HepG2 (cell line): Measurements from ENCODE around the gene POU2F1. TPM values are rescaled to one million over a fixed set of nuclear protein-coding genes. Genes with fewer than 3 reads are reported as not detected.

Source experiments
- CCAR2 ChIP-seq: fragments of 200-400 bp; formaldehyde crosslinking; optimal IDR thresholded peaks from 2 replicates; pipeline ENCODE3; 2018; ENCODE audit warnings: low read depth, mild to moderate bottlenecking, low read length, moderate library complexity
- CEBPB ChIP-seq: IDR thresholded peaks from 2 replicates; pipeline ENCODE4 v1.6.1; 2011; ENCODE audit warnings: low read depth, low read length, improper control_type of control experiment, borderline replicate concordance
- ELF1 ChIP-seq: sonication (generic); formaldehyde crosslinking; IDR thresholded peaks from 2 replicates; pipeline ENCODE4 v1.4.0; 2020; ENCODE audit warnings: missing genetic modification reagents
- FOSL2 ChIP-seq: sonication (generic); formaldehyde crosslinking; IDR thresholded peaks from 2 replicates; pipeline ENCODE4 v1.4.0; 2020; ENCODE audit warnings: missing genetic modification reagents
- FOXA1 ChIP-seq, 2 experiments: fragments of 450-650 bp in 1 of 2; sonication (generic) in 1 of 2; formaldehyde crosslinking in 1 of 2; IDR thresholded peaks; 2 replicates each; pipeline versions ENCODE4 v1.4.0 to v1.6.1; 2016 to 2020; ENCODE audit warnings: missing genetic modification reagents in 1 of 2
- HDAC2 ChIP-seq: sonication (generic); formaldehyde crosslinking; IDR thresholded peaks from 2 replicates; pipeline ENCODE4 v1.4.0; 2020; ENCODE audit warnings: missing genetic modification reagents
- KDM4B ChIP-seq: sonication (generic); formaldehyde crosslinking; IDR thresholded peaks from 2 replicates; pipeline ENCODE4 v1.4.0; 2020; ENCODE audit warnings: missing genetic modification reagents
- NFKBIZ ChIP-seq: IDR thresholded peaks from 2 replicates; pipeline ENCODE4 v1.6.1; 2018; ENCODE audit warnings: missing genetic modification reagents, missing compliant biosample characterization
- NONO ChIP-seq, 2 experiments: fragments of 450-650 bp in 1 of 2; sonication (generic) in 1 of 2; formaldehyde crosslinking in 1 of 2; IDR thresholded peaks in 1 of 2; conservative IDR thresholded peaks in 1 of 2; 2 replicates each; pipeline versions ENCODE4 v1.6.1 to v1.8.0; 2017 to 2022; ENCODE audit warnings: mild to moderate bottlenecking in 1 of 2, missing genetic modification reagents in 1 of 2, moderate library complexity in 1 of 2
- PCBP2 ChIP-seq: fragments of 200-400 bp; formaldehyde crosslinking; optimal IDR thresholded peaks from 2 replicates; pipeline ENCODE3; 2018; ENCODE audit warnings: low read length, low read depth; ENCODE audit not compliant: poor library complexity, severe bottlenecking
- ZBTB20 ChIP-seq: sonication (generic); formaldehyde crosslinking; IDR thresholded peaks from 2 replicates; pipeline ENCODE4 v1.8.1; 2023; ENCODE audit warnings: missing genetic modification reagents, low read depth, mild to moderate bottlenecking, borderline replicate concordance
- ZNF124 ChIP-seq: sonication (generic); formaldehyde crosslinking; IDR thresholded peaks from 2 replicates; pipeline ENCODE4 v1.4.0; 2020; ENCODE audit warnings: missing genetic modification reagents
- ZNF510 ChIP-seq: sonication (generic); formaldehyde crosslinking; IDR thresholded peaks from 2 replicates; pipeline ENCODE4 v1.4.0; 2020; ENCODE audit warnings: low read depth, mild to moderate bottlenecking, missing genetic modification reagents
- polyA plus RNA-seq, 8 experiments: library from polyadenylated mRNA; depleted of rRNA in 3 of 8; stranded (reverse) in 7 of 8; unstranded in 1 of 8; fragments of >200 nt; fragmentation: Illumina TruSeq in 4 of 8; extraction: Trizol in 4 of 8; gene quantifications; 2 replicates each; pipeline versions ENCODE4 v1.2.1 to v1.2.3, GENCODE V29; 2011 to 2016; ENCODE audit warnings: low read depth in 4 of 8, missing spikeins in 1 of 8, mixed read lengths in 1 of 8; ENCODE audit not compliant: insufficient read depth in 1 of 8
- total RNA-seq, 5 experiments: library from RNA; depleted of rRNA; stranded (reverse); fragments of >200 nt; fragmentation: Illumina TruSeq; extraction: Trizol; gene quantifications; 2 replicates each; pipeline ENCODE4 v1.2.3, GENCODE V29; 2016; ENCODE audit warnings: low read depth in 1 of 5
- TF ChIP-seq, protein P1 (sequence below): IDR thresholded peaks from 2 replicates; pipeline ENCODE4 v1.6.1; 2016
- TF ChIP-seq, protein P2 (sequence below): sonication (generic); formaldehyde crosslinking; IDR thresholded peaks from 2 replicates; pipeline ENCODE4 v1.5.1; 2020; ENCODE audit warnings: mild to moderate bottlenecking, missing genetic modification reagents, borderline replicate concordance
- TF ChIP-seq, protein P3 (sequence below): sonication (generic); IDR thresholded peaks from 2 replicates; pipeline ENCODE4 v1.6.1; 2016; ENCODE audit warnings: low read depth, borderline replicate concordance
- TF ChIP-seq, protein P4 (sequence below): IDR thresholded peaks from 2 replicates; pipeline ENCODE4 v1.6.1; 2016; ENCODE audit warnings: low read depth

POU2F1 gene
- total and polyA plus RNA-seq, 2 of the 13 experiments (the other 11 are each of a cell fraction or from before 2014, with no cell fraction given), result 10.2 to 13.0 TPM

DNA sequence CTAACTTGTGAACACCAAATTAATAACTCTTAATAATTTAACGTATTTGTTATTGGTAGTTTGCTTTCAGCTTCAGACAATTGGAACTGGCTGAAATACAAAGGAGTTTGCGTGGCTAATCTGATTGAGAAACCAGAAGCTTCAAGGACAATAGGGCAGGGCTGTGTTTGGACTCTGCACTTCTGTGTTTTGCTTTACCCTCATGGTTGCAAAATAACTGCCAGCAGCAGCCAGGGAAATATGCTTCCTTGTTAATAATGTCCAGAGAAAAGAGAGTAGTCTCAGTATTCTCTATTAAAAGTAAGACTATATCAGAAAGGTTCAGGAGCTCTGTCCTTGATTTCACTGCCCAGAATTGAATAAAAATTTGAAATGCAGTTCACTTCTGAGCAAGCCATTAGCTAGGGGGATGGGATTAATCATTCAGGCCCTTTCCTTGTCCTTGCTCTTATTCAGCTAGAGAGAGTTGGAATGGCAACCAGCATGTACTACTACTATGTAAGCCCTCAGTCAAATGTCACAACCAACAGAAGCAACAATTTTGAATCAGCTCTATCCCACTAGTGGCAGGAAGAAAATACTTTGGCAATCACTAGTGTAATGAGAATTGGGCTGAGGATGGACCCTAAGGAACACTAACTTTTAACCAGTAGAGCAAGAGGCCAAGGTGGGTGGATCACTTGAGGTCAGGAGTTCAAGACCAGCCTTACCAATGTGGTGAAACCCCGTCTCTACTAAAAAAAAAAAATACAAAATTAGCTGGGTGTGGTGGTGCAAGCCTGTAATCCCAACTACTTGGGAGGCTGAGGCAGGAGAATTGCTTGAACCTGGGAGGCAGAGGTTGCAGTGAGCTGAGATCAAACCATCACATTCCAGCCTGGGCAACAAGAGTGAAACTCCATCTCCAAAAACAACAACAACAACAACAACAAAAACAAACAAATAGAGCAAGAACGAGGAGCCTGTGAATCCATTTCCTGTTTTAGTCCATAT, 76.8 kb downstream of the POU2F1 start (continued):
- no peak for TF ChIP-seq FOXA1 (IDR thresholded peaks at IDR 0.05)
- peak; percentile 41; the same call in 1 of the 2 replicates for TF ChIP-seq FOXA1 (CRISPR knock-in tag; IDR thresholded peaks at IDR 0.05)
- peak; percentile 97 for TF ChIP-seq CEBPB
- TF ChIP-seq ZNF510 (CRISPR knock-in tag), result 0 out of 2 replicates have a peak, but pooled peaks have one; percentile 52
- TF ChIP-seq ZBTB20 (CRISPR knock-in tag), result peak; percentile 40; the same call in 1 of the 2 replicates
- TF ChIP-seq CCAR2, result no peak
- 0 out of 2 replicates have a peak, but pooled peaks have one; percentile 45 for TF ChIP-seq KDM4B (CRISPR knock-in tag)
- TF ChIP-seq NFKBIZ (CRISPR knock-in tag), result peak; percentile 77; the same call in 1 of the 2 replicates
- TF ChIP-seq, protein P1, sequence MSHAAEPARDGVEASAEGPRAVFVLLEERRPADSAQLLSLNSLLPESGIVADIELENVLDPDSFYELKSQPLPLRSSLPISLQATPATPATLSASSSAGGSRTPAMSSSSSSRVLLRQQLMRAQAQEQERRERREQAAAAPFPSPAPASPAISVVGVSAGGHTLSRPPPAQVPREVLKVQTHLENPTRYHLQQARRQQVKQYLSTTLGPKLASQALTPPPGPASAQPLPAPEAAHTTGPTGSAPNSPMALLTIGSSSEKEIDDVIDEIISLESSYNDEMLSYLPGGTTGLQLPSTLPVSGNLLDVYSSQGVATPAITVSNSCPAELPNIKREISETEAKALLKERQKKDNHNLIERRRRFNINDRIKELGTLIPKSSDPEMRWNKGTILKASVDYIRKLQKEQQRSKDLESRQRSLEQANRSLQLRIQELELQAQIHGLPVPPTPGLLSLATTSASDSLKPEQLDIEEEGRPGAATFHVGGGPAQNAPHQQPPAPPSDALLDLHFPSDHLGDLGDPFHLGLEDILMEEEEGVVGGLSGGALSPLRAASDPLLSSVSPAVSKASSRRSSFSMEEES, result peak; percentile 48; the same call in 1 of the 2 replicates
- TF ChIP-seq NONO (IDR thresholded peaks at IDR 0.05), result no peak
- 0 out of 2 replicates have a peak, but pooled peaks have one; percentile 29 for TF ChIP-seq NONO (CRISPR knock-in tag; conservative IDR thresholded peaks at IDR 0.05)
- peak; percentile 75; the same call in 1 of the 2 replicates for TF ChIP-seq HDAC2
- TF ChIP-seq ELF1 (CRISPR knock-in tag), result peak; percentile 48; the same call in 1 of the 2 replicates
- TF ChIP-seq, protein P2, sequence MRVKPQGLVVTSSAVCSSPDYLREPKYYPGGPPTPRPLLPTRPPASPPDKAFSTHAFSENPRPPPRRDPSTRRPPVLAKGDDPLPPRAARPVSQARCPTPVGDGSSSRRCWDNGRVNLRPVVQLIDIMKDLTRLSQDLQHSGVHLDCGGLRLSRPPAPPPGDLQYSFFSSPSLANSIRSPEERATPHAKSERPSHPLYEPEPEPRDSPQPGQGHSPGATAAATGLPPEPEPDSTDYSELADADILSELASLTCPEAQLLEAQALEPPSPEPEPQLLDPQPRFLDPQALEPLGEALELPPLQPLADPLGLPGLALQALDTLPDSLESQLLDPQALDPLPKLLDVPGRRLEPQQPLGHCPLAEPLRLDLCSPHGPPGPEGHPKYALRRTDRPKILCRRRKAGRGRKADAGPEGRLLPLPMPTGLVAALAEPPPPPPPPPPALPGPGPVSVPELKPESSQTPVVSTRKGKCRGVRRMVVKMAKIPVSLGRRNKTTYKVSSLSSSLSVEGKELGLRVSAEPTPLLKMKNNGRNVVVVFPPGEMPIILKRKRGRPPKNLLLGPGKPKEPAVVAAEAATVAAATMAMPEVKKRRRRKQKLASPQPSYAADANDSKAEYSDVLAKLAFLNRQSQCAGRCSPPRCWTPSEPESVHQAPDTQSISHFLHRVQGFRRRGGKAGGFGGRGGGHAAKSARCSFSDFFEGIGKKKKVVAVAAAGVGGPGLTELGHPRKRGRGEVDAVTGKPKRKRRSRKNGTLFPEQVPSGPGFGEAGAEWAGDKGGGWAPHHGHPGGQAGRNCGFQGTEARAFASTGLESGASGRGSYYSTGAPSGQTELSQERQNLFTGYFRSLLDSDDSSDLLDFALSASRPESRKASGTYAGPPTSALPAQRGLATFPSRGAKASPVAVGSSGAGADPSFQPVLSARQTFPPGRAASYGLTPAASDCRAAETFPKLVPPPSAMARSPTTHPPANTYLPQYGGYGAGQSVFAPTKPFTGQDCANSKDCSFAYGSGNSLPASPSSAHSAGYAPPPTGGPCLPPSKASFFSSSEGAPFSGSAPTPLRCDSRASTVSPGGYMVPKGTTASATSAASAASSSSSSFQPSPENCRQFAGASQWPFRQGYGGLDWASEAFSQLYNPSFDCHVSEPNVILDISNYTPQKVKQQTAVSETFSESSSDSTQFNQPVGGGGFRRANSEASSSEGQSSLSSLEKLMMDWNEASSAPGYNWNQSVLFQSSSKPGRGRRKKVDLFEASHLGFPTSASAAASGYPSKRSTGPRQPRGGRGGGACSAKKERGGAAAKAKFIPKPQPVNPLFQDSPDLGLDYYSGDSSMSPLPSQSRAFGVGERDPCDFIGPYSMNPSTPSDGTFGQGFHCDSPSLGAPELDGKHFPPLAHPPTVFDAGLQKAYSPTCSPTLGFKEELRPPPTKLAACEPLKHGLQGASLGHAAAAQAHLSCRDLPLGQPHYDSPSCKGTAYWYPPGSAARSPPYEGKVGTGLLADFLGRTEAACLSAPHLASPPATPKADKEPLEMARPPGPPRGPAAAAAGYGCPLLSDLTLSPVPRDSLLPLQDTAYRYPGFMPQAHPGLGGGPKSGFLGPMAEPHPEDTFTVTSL (CRISPR knock-in tag), result peak; percentile 99
- 0 out of 2 replicates have a peak, but pooled peaks have one; percentile 24 for TF ChIP-seq ZNF124
- TF ChIP-seq, protein P3, sequence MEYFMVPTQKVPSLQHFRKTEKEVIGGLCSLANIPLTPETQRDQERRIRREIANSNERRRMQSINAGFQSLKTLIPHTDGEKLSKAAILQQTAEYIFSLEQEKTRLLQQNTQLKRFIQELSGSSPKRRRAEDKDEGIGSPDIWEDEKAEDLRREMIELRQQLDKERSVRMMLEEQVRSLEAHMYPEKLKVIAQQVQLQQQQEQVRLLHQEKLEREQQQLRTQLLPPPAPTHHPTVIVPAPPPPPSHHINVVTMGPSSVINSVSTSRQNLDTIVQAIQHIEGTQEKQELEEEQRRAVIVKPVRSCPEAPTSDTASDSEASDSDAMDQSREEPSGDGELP, result peak; percentile 22; the same call in 1 of the 2 replicates
- no peak for TF ChIP-seq PCBP2
- TF ChIP-seq FOSL2 (CRISPR knock-in tag), result peak; percentile 57
- TF ChIP-seq, protein P4, sequence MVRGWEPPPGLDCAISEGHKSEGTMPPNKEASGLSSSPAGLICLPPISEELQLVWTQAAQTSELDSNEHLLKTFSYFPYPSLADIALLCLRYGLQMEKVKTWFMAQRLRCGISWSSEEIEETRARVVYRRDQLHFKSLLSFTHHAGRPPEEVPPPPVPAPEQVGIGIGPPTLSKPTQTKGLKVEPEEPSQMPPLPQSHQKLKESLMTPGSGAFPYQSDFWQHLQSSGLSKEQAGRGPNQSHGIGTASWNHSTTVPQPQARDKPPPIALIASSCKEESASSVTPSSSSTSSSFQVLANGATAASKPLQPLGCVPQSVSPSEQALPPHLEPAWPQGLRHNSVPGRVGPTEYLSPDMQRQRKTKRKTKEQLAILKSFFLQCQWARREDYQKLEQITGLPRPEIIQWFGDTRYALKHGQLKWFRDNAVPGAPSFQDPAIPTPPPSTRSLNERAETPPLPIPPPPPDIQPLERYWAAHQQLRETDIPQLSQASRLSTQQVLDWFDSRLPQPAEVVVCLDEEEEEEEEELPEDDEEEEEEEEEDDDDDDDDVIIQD (CRISPR knock-in tag), result peak; percentile 85; the same call in 1 of the 2 replicates
